ENCODE measurements around the gene UBE4A. TPM values are rescaled to one million over a fixed set of nuclear protein-coding genes. Genes with fewer than 3 reads are reported as not detected.

The UBE4A gene, protein sequence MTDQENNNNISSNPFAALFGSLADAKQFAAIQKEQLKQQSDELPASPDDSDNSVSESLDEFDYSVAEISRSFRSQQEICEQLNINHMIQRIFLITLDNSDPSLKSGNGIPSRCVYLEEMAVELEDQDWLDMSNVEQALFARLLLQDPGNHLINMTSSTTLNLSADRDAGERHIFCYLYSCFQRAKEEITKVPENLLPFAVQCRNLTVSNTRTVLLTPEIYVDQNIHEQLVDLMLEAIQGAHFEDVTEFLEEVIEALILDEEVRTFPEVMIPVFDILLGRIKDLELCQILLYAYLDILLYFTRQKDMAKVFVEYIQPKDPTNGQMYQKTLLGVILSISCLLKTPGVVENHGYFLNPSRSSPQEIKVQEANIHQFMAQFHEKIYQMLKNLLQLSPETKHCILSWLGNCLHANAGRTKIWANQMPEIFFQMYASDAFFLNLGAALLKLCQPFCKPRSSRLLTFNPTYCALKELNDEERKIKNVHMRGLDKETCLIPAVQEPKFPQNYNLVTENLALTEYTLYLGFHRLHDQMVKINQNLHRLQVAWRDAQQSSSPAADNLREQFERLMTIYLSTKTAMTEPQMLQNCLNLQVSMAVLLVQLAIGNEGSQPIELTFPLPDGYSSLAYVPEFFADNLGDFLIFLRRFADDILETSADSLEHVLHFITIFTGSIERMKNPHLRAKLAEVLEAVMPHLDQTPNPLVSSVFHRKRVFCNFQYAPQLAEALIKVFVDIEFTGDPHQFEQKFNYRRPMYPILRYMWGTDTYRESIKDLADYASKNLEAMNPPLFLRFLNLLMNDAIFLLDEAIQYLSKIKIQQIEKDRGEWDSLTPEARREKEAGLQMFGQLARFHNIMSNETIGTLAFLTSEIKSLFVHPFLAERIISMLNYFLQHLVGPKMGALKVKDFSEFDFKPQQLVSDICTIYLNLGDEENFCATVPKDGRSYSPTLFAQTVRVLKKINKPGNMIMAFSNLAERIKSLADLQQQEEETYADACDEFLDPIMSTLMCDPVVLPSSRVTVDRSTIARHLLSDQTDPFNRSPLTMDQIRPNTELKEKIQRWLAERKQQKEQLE
- total RNA-seq = 34.9 and 40.2 TPM in 2 replicates
- polyA plus RNA-seq = 9.6 and 13.3 TPM in 2 replicates
- polyA plus RNA-seq (2011; cell fraction: cytosol; rRNA removed) = 10.3 and 11.0 TPM in 2 replicates
- 34.7 and 38.6 TPM in 2 replicates for polyA plus RNA-seq (2011; cell fraction: nucleus; rRNA removed)
- 18.0 and 25.5 TPM in 2 replicates for polyA plus RNA-seq (2012)
- 37.5 and 37.6 TPM in 2 replicates for polyA minus RNA-seq
- 13.1 TPM for polyA minus RNA-seq (2011; cell fraction: cytosol; rRNA and poly(A)+ RNA removed)
- polyA minus RNA-seq (2011; cell fraction: nucleus; rRNA and poly(A)+ RNA removed) = 19.0 and 33.6 TPM in 2 replicates
- percentile 77 among the genes with signal in this experiment for Bru-seq, nascent RNA
- BruChase-seq, experiment 1, labeled RNA remaining after a 6-hour chase = percentile 93 among the genes with signal in this experiment
- BruChase-seq, experiment 2, labeled RNA remaining after a 2-hour chase = percentile 88 among the genes with signal in this experiment
- long read RNA-seq, full-length matches to known transcripts = 14 of 47 reads
- long read RNA-seq, partial matches to known transcripts = 22 of 47 reads
- long read RNA-seq, other reads (novel, unspliced or antisense) = 11 of 47 reads

- peak; percentile 93 for TF ChIP-seq POLR2AphosphoS5 (IDR thresholded peaks at IDR 0.05; ENCODE audit: insufficient read depth, low read depth, low read length)
- TF ChIP-seq GATA2 (IDR thresholded peaks at IDR 0.05; ENCODE audit: insufficient read depth, insufficient read length, low read depth, low read length) = no peak
- TF ChIP-seq, protein P1, sequence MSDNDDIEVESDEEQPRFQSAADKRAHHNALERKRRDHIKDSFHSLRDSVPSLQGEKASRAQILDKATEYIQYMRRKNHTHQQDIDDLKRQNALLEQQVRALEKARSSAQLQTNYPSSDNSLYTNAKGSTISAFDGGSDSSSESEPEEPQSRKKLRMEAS (IDR thresholded peaks at IDR 0.05; ENCODE audit: insufficient read depth, insufficient read length) = no peak
- peak; percentile 63 for TF ChIP-seq JUN (IDR thresholded peaks at IDR 0.05; ENCODE audit: borderline replicate concordance, insufficient read depth, insufficient read length, low read depth)
- TF ChIP-seq POLR2A (IDR thresholded peaks at IDR 0.05; ENCODE audit: low read depth, low read length) = peak; percentile 97
- H3K4me2 ChIP-seq (ENCODE audit: insufficient read depth, low read length) = peak within 1 kb of the TSS; percentile 19
- CTCF ChIA-PET = no interaction called here
- DNase-seq (ENCODE audit: low read depth, low spot score) = peak; percentile 84
- no peaks in the 10 kb centered on the region for H3K9me1 ChIP-seq (replicated peaks; ENCODE audit: control insufficient read depth, extremely low read depth, insufficient read depth, low read length)
- H4K20me1 ChIP-seq (replicated peaks; ENCODE audit: control insufficient read depth, extremely low read depth, insufficient read depth, low read length) = no peaks in the 10 kb centered on the region
- H3K36me3 ChIP-seq (ENCODE audit: control insufficient read depth in 2 of 2, extremely low read depth in 1 of 2, insufficient read depth in 2 of 2, low read length in 2 of 2) = no peaks in the 10 kb centered on the region
- FAIRE-seq = peak; percentile 96
- no peaks in the 10 kb centered on the region for H3K9me3 ChIP-seq (replicated peaks; ENCODE audit: control insufficient read depth, insufficient read depth, low read length)
- dilution Hi-C loops (cut with MboI; ENCODE audit: extremely low pct_ligation_motif_present, low sequenced_read_pairs) (no loop called here), intact Hi-C loops (cut with micrococcal nuclease) (no loop called here)
- peak within 1 kb of the TSS; percentile 81 for H2AFZ ChIP-seq (ENCODE audit: low read depth, low read length)
- no peaks in the 10 kb centered on the region for H3K27me3 ChIP-seq (ENCODE audit: control insufficient read depth in 2 of 2, insufficient read depth in 2 of 2, low read length in 2 of 2)
- peaks cover 6% of the 10 kb centered on the region for H3K4me1 ChIP-seq (ENCODE audit: control insufficient read depth, extremely low read depth, insufficient read depth, low read length)
- BruUV-seq (replicated peaks) = no TSS peak
- peak within 1 kb of the TSS; percentile 62 for H3K9ac ChIP-seq (replicated peaks; ENCODE audit: extremely low read depth, insufficient read depth, low read length)
- POLR2A ChIA-PET = no interaction called here
- peaks cover 24% of the 10 kb centered on the region for H3K79me2 ChIP-seq (ENCODE audit: control insufficient read depth, insufficient read depth, low read length)
- peak within 1 kb of the TSS; percentile 20 to 71 (median 48) for H3K4me3 ChIP-seq (replicated peaks in 1 of 3; ENCODE audit: insufficient read depth in 1 of 3, low read depth in 1 of 3, low read length in 3 of 3)
- H3K27ac ChIP-seq (ENCODE audit: insufficient read depth, low read depth, low read length) = no peak within 1 kb of the TSS
Observed at GRCh38 chr11:118359295-118359958, at the start of gene UBE4A. TSS of gene UBE4A (plus strand) at chr11:118359600. CDS start at chr11:118365081, 5,481 bp downstream.

All from endothelial cell of umbilical vein (primary cell).